ENCODE results near the gene ARL8A.

GRCh38 chr1:202125611-202126010 lies 18.9 kb downstream of the ARL8A start:
- TF ChIP-seq CTCF (optimal IDR thresholded peaks at IDR 0.05 in 1 of 3, IDR thresholded peaks at IDR 0.05 in 1 of 3, conservative IDR thresholded peaks at IDR 0.05 in 1 of 3; ENCODE audit: extremely low read depth in 1 of 3, insufficient read depth in 2 of 3, low read length in 3 of 3) (no peak), EZH2 (IDR thresholded peaks at IDR 0.05; ENCODE audit: low read length) (no peak)
